ENCODE results near the gene SMYD2.

DNA sequence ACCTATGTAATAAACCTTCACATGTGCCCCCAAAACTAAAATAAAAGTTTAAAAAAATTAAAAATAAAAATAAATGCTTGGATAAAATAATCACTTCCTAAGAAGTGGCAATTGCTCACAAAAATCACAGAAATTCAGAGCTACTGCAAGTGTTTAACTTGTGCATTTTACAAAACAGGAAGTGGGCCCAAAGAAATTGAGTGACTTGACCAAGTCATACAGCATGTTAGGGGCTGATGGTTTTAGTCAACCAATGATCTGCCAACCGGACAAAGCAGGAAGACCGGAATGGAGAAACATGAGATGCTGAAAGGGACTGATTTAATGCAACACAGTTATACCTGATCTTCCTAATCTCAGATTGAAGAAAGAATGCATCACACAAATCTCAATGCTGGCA lies 96.5 kb downstream of the SMYD2 start:
- TF ChIP-seq CTCF (IDR thresholded peaks at IDR 0.05) (no peak), POLR2A (IDR thresholded peaks at IDR 0.05) (no peak)
